ENCODE results near the gene ARCN1.
A peak's percentile ranks its signal among the peaks of the same experiment; 100 is the strongest.
"Not testable (repeated sequence)": the region's sequence is repeated elsewhere in the genome, so short reads cannot be mapped to it uniquely, and the experiment has no call there.

ARCN1 gene

DNA sequence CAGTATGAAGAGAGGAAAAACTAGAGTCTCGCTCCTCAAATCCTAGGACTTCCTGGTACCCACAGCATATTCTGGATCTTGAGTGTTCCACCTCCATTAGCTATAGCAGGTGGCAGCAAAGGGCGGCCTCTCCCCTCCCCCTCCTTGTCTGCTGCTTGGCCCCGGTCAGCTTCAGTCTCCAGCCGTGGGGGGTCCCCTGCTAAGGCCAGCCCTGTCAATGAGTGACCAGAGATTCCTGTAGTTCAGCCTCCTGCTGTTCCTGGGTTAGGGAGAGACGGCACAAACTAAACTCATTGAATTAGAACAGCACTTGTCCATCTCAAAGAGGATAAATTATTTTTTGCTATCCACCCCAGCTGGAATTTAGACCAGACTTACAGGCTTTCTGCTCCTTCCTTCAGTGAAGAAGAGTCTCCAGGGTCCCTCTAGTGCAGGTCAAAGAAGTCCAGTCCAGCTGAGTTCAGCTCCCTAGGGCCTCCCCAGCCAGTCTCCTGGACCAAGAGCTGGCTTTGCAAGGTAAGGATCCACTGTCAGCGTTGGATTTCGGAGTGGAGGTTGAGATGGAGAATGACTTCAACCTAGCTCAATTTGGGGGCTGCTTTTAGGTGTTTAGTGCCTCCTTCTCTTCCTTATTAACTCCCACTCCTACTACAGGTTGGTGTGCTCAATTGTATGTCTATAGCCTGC is 34.1 kb downstream of the ARCN1 start:
- DNase-seq (ENCODE audit: low spot score): no peak

DNA sequence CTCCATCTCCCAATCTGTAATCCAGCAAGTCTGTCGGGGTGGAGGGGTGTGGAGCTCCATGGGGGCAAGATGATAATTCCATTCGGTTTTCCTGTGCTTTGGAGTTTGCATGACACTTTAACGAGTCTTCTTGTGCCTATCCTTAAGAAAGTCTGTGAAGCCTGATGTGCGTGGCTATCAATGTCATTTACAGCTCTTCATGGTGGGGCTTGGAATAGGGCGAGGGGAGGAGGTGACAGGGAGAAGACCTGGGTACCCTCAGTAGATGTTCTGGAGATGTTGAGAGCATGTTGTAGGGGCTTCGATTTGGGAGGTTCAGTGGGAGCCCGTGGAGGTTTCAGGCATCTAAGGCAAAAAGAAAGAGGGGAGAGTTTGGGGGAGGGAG is 34.6 kb downstream of the ARCN1 start:
- no peak for DNase-seq (ENCODE audit: low spot score)

DNA sequence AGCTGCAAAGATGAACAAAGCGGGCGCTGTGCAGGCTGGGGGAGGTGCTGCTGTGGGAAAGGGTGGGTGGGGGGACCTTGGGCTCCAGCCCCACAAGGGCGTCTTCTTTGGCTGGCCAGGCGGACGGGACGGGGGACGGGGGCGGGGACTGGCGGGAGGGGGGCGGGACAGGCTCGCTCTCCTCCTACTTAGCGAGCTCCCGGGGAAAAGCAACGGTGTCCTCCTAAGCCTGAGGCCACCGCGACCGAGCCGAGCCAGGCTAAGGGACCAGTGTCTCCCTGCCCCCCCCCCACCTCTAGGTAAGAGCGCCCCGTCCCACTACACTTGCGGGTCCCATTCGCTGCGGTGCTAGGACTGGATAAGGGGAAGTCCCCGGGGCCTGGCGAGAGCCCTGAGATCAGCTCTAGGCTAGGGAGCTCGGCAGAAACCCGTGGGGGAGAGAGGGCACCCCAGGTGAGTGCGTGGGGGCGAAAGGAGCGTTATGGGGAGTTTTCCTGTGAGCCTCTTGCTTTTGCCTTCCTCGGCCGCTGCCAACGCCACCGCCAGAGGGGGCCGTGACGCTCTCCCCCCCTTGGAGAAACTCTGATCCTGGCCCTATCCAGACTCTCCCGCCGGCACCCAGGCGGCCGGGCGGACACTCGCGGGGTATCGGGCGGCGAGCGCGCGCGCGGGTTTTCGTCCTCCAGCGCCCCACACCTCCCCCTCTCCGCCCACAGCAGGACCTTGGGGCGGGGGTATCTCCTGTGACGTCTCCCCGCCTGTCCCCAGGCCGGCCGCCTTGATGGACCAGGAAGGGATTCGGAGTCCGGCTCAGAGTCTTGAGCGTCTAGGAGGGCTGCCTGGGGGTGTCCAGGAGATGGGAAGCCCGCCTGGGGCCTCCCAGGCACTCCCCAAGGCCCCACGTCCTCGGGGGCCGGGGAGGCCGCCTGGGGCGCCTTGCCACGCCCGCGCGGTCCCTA is 35.5 kb downstream of the ARCN1 start, which contains the start of gene PHLDB1:
TSS of gene PHLDB1 (plus strand) at position 215 of the 959 bp plus-strand sequence. CDS start 6,222 bp downstream, outside the sequence.
- peak; percentile 80 for DNase-seq (ENCODE audit: low spot score)

DNA sequence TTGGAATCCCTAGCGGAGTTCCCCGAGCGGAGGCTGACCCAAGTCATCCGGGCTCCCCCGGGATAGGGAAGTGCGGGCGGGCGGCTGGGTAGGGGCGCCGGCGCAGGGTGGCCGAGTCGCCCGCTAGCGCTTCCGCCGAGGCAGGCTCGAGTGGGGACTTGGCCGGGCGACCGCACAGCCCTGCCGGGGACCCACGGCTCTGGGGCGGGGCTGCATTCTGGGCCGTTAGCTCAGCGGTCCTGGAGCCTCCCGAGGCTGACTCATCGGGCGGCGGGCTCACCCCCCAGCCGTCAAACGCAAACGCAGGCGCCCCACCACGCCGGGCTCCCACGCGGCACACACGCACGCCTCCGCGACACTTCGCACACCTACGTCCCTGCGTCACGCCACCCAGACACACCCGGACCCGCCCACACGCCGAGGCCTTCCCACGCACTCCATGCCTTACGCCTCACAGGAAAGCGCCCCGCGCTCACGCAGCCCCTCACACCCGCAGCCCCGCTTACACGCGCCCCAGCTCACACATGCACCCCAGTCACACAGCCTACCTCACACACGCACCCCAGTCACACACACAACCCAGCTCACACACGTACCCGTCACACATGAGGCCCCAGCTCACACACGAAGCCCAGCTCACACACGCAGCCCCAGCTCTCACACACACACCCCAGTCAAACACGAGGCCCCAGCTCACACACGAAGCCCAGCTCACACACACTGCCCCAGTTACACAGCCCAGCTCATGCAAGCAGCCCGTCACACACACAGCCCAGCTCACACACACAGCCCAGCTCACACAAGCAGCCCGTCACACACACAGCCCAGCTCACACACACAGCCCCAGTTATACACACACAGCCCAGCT is 36.4 kb downstream of the ARCN1 start:
- peak; percentile 89 for DNase-seq (ENCODE audit: low spot score)

DNA sequence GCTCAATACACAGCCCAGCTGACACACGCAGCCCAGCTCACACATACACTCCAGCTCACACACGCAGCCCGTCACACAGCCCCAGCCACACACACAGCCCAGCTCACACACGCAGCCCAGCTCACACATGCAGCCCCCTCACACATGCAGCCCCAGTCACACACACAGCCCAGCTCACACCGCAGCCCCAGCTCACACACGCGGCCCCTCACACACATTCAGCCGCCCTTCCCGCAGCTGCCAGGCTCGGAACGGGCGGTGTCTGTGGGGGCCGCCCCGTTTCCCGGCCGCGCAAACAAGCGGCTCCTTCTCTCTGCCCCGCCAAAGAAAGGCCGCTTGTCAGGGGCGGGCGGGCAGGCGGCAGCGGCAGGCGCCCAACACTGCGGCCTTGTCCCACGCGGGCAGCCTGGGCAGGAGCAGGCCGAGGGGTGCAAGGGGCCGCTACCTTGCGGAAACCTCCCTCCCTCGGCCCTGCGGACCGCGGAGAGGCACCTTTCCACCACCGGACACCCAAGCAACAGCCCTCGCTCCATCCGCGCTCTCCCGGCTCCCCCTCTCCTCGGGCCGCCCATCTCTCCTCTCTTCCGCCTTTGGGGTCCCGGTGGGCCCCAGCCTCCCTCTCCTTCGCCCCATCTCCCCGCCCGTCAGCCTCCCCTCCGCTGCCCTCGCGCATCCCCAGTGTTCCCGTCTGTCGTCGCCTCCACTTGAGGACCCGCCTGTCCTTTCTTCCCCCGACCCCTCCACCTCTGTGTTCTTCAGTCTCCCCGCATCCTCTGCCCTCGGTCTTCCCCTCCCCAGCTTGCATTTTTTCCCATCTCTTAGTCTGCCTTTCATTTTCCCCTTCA is 37.4 kb downstream of the ARCN1 start:
- DNase-seq (ENCODE audit: low spot score): no peak

DNA sequence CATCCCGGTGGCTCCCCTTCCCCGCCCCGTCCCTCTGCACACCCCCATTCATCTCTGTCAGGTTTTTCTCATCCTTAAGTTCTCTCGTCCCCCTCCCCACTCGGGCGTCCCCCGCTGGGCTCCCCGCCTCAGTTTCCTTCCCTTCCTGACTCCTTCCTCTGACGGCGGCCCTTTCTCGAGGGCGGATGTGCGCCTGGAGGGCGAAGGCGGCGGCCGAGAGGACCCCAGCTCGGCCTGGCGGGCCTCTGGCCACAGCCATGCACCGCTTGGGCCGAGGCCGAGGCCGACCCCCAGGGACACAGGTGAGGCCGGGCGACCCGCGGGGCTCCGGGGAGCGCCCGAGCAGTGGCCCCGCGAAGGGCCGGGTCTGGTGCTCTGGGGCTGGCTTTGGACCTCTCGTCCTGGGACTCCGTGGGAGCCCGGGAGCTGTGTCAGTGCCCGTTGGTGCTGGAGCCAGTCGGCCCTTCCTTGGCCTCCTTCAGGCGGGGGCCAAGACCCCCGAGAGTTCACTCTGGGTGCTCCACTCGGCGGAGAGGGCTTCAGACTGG is 38.1 kb downstream of the ARCN1 start:
- no peak for DNase-seq (ENCODE audit: low spot score)

DNA sequence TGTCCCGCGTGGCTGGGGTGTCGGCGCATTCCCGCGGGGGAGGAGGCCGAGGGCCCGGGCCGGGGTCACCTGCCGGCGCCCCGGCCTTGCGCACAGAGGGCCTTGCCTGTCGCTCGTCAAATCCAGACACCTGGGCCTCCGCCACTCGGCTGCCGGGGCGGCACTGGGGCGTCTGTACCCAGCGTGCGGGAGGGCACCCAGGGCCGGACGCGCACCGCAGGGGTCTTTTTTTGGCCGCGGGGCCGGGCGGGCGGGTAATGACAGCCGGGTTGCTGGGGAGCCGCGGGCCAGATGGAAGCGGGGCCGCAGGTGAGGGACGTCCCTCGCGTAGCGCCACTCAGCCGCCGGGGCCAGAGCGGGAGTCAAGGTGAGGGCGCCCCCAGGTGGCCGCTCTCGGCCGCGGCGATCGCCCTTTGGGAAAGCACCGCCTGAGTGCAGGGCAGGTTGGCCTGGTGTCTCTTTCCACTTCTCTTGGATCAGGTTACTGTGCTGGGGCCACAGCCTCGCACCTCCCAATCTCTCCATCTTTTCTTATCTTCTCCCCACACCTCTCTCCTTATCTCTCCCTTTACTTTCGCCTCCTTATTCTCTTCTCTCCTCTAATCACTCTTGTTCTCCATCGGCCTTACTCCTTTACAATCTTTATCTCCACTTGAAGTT is 38.7 kb downstream of the ARCN1 start:
- peak; percentile 63 for DNase-seq (ENCODE audit: low spot score)

DNA sequence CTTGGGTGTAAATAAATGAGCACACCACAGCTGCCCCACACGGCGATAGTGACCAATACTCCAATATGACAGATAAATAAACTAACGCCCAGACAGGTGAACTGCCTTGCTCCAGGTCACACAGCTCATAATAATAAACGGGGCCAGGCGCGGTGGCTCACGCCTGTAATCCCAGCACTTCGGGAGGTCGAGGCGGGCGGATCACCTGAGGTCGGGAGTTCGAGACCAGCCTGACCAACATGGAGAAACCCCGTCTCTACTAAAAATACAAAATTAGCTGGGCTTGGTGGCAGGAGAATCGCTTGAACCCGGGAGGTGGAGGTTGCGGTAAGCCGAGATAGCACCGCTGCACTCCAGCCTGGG is 39.2 kb downstream of the ARCN1 start:
- DNase-seq (ENCODE audit: low spot score): not testable (repeated sequence)

DNA sequence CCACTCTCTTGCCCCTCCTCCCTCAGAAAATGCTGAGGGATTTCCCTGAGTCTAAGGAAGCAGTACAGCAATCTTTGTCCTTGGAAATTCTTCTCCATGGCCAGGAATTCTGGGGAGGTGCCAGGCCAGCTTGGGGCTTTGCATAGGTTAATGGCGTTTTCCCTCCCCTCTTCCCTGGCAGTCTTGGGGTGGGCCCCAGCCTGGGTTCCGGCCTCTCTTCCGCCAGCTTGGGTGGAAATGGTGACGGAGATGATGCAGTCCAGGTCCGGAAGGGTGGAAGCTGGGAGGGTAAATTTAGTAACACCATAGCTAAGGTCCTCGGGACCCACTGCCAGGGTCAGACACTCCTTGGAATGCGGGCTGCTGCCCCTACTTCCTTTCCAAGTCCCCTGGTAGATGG is 40.2 kb downstream of the ARCN1 start:
- no peak for DNase-seq (ENCODE audit: low spot score)

DNA sequence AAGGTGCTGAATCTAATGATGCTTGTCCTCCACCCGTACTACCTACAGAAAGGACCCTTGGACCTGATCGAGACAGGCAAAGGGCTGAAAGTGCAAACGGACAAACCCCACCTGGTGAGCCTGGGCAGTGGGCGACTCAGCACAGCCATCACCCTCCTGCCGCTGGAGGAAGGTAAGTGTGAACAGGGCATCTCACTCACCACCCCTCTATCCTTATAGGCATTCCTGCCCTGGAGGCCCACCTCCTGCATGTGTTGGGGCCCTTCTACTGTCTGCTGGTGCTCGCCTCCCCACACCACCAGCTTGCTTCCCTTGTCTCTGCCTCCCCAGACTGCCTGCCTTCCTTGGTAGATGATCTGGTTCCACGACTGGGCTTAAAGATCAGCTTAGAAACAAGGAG is 42.3 kb downstream of the ARCN1 start:
- DNase-seq (ENCODE audit: low spot score): no peak

DNA sequence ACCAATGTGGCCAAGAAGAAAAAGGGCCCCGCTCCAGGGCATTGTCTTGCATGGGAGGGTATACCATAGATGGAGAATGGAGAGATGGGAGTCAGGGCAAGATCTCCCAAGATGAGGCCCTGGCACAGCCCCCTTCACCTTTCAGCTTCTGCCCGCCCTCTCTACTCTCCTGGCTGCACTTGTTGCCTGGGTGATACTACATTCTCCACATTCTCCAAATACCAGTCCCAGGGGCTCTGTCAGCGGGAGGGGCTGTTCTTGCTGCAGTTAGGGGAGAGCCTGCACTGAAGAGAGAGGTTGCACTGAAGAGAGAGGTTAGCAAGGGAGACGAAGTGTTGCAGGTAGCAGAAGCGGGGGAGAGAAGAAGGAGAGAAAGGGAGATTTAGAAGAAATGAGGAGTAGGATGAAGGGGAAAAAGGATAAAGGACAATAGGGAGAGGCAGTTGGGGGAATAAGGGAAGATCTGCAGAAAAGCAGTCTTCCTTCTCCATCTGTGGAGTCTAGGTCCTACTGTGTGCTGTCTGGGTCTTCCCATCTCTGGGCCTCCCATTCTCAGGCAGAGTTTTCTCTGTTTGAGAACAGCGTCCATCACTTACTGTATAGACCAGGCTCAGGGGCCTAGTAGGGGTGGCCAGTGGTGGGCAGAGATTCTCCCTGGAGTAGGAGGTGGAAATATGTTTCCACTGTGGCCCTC is 43.2 kb downstream of the ARCN1 start:
- DNase-seq (ENCODE audit: low spot score): no peak

DNA sequence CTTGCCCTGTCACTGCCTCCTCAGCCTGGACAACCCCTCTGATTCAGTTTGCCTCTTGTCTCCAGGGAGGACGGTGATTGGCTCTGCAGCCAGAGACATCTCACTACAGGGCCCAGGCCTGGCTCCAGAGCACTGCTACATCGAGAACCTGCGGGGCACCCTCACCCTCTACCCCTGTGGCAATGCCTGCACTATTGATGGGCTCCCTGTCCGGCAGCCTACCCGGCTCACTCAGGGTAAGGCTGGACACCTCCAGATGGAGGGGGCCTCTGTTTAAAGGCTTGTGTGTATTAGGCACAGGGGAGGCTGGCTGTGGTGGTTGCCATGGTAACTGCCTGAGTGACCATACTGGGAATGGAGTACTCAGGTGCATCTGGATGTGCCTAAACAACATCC is 43.8 kb downstream of the ARCN1 start:
- DNase-seq (ENCODE audit: low spot score): no peak

DNA sequence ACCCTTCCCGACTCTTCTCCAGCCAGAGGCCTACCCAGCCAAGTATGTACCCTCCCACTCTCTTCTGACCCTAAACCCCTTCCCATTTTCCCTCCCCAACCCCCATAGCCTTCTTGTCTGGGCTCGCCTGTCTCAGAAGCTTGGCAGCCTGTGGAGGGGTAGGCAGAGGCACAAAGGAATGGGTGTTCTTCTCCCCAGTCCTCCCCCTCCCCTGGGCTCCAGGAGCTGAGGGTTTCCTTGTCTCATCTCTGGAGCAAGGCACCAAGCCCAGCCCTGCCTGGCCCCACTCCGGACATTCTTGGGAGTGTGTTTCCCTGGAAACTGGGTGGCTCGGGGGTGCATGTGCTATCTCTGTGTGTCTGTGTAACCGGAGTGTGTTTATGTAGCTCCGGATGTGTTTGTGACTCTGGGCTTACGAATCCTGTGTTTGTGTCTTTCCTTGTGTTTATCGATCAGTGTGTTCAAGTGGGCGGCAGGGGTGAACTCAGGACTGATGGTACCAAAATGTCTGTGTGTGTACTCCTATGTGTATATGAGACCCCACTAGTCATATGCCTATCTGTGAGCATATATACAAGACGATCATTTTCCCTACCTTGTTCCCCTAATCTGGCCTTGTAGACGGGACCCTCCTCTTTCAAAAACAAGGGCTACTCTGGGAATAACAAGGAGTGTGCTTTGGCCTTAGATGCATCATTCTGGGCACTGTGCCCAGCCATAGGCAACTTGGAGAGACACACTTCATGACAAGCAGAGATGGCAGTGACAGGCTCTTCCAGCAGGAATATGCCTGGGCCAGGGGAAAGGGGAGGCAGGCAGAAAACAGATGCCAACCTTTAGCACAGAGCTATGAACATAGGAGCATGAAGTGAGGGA is 46.1 kb downstream of the ARCN1 start:
- DNase-seq (ENCODE audit: low spot score): peak; percentile 65

DNA sequence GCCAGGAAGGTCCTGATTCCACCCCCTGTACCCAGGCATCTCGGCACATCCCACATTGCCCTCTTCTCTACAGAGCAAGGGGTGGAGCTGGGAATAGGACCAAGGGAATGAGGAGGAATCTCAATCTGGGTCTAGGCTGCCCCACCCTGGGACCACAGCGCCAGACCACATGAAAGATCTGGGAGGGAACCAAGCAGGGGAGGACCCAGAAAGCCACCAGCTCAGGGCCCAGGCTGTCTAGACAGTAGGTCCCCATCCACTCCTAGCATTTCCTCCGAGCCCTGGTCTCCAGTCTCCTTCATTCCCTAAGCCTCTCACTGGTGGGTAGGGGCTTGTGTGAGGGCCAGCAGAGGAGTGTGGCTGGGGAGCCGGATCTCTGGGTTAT is 46.8 kb downstream of the ARCN1 start:
- DNase-seq (ENCODE audit: low spot score): peak; percentile 83

DNA sequence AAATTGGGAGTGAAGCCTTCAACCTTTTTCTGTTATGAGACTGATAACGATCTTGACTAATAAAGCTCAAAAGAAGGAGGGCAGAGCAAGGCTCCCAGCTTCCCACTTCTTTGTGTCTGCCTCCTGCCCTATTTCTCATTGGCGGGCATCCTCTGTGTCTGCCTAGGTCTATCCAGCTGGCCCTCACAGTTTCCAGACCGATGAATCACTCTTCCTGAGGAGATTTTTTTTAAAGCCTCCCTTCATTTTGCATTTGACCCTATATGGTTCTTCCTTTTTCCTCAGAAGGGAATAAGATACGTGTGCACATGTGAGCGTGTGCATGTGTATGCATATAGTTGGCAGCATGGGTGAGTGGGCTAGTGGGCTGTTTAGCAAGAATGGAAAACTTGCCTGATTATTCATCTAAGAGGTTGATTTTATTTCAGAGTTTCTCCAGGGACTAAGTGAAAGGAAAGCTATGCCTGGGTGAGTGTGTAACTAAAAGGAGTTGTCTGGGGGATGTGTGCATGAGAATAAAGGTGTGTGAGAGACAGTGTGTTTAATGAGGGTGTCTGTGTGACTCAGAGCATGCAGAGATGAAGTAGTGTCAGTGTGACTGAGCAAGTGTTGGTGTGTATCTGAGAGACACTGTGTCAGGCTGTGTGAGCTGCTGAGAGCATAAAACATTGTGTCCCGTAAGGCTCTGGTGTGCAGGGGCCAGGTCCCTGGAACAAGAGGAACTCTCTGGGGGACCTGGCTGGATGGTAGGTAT is 47.4 kb downstream of the ARCN1 start:
- peak; percentile 81 for DNase-seq (ENCODE audit: low spot score)

DNA sequence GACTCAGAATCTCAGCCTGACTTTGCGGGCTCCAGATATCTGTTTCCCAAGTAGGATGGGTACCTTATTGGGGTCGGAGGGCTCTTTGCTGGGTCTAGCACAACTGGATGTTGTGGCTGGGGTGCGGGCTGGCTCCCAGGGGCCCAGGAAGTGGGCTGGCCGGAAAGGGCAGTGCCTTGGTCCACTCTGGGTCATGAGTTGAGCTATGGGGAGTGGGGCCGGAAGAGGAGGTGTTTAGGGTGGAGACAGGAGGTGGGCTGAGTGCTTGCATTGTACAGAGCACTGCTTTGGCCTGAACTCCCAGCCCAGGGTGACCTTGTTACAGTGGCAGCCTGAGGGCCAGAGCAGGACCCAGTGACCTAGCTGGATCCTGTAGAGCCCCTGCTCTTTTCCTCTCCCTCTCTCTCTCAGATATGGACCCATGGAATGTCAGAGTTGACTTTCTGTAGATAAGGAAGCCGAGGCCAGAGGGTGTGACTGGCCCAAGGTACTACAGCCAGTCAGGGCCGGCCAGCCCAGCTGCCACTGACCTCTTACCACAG is 48.4 kb downstream of the ARCN1 start:
- no peak for DNase-seq (ENCODE audit: low spot score)

DNA sequence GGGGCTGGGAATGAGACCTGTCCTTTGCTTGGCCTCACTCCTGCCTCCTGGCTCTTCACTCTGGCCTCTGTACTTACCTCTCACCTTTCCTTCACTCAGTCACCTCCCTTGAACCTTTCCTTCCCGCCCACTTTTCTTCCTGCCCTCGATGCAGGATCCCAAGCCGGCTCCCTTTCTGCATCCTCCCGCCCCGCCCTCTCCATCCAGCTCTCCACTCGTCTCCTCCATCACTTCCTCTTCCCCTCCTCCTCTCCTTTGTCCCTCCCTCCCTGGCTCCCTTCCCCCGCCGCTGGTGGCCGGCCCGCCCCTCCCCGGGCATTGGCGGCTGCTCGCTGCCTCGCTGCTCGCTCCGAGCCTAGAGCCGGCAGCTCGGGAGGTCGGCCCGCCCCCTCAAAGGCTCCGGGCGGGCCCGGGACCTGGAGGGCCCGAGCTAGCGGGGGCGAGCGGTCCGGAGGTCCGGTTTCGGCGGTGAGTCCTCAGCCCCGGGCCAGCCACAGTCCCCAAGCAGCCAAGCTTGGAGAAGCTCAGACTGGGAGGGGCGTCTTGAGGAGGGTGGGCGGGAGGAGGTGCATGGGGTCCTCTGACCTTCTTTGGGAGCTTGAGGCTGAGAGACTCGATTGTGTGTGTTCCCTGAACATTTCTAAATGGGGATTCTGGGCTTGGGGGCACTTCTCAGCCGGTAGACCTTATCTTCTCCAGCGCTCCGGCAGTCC is 49.0 kb downstream of the ARCN1 start:
- DNase-seq (ENCODE audit: low spot score): peak; percentile 89
